Mucosa of descending colon (tissue), 3 donors: ENCODE measurements around the gene SLIT3. TPM values are rescaled to one million over a fixed set of nuclear protein-coding genes. Genes with fewer than 3 reads are reported as not detected.

ENCODE experiments used
- ATAC-seq: fragments of 200-7000 bp; cut with Tn5 transposase; one replicate; pipeline ENCODE4 v1.9.1; 2020; ENCODE audit warnings: mild to moderate bottlenecking, moderate library complexity
- DNase-seq, 3 donors: peaks; one replicate each; pipeline ENCODE4 v3.0.0-alpha.2; 2020
- H3K36me3 ChIP-seq: fragments of 200-600 bp; one replicate; pipeline ENCODE4 v1.8.0; 2021; ENCODE audit warnings: low read depth, mild to moderate bottlenecking
- H3K4me1 ChIP-seq: fragments of 200-600 bp; one replicate; pipeline ENCODE4 v1.8.0; 2021; ENCODE audit warnings: low read depth, mild to moderate bottlenecking
- H3K4me3 ChIP-seq: fragments of 200-600 bp; one replicate; pipeline ENCODE4 v1.8.0; 2021; ENCODE audit warnings: mild to moderate bottlenecking
- H3K9me3 ChIP-seq: fragments of 200-600 bp; one replicate; pipeline ENCODE4 v1.8.0; 2021; ENCODE audit warnings: mild to moderate bottlenecking
- intact Hi-C, 2 donors: fragments of 100-400 bp; cut with DNase I in 1 of 2; cut with micrococcal nuclease in 1 of 2; formaldehyde crosslinking; loops; one replicate each; pipeline versions ENCODE4 v1.11.0 to v1.11.1; 2022; cut with DNase I, micrococcal nuclease
- total RNA-seq, 3 donors: library from RNA; stranded (reverse); fragmentation: NEBNext Ultra II Directional in 2 of 3; extraction: Animal tissue kit (Norgen Biotek cat#: 25700) in 2 of 3; gene quantifications; one replicate each; pipeline versions ENCODE4 v1.2.1 to v1.2.4, GENCODE V29; 2021 to 2023
- TF ChIP-seq, protein P1 (sequence below): fragments of 200-600 bp; IDR thresholded peaks from one replicate; pipeline ENCODE4 v1.8.0; 2022; ENCODE audit warnings: antibody characterized with exemption, mild to moderate bottlenecking
- donor health status: DM: no; HTN: no; CAD: no; lungs with moderate emphysema.
- donor health status: DM: no; HTN: no; CAD: no.
- donor health status: DM: no; HTN: yes; CAD: no.

The SLIT3 gene
- total RNA-seq, 3 donors from 2014 or later, result 4.2 to 25.5 (median 16.1) TPM

DNA sequence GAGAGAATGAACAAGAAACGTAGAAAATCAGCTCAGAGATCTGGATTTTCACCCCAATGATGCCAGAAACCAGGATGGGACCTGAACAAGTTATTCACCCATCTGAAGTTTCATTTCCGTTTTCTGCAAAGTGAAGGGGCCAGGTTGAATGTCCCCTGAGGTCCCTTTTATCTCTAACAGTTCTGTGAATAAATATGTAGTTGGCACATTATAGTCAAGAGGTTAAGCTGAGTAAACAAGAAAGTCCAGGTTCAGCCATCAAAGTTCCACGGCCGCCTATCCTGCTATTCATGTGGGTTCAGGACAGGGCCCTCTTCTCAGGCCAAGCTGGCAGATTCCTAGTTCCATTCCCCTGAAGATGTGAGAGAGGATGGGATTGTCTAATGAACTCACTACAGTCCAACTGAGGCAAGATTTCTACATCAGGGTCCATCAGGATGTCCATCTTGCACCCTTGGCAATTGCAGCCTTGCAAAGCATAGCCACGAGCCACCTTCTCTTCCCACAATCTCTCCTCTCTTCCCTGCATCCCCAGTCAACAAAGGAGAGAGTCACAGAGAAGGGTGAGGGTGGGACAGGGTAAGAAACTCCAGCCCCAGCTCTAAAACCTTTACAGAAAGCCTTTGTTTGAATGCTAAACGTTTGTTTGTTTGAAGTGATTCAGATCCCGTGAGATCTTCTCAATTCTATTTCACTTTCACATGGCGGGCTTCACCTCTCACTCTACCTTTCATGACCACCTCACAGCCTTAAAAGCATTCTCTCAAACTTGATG is 311.0 kb downstream of the SLIT3 start:
- no peak for DNase-seq
- intact Hi-C loops, result loop anchor here in 1 of 2 donors (5.0 to 10.0 kb wide), 2 partner anchors 317 to 565 kb away; no protein-coding TSS in a partner anchor
- H3K36me3 ChIP-seq, result no peaks in the 10 kb centered on the region
- H3K4me1 ChIP-seq, result no peaks in the 10 kb centered on the region
- ATAC-seq, result no peak
- TF ChIP-seq, protein P1, sequence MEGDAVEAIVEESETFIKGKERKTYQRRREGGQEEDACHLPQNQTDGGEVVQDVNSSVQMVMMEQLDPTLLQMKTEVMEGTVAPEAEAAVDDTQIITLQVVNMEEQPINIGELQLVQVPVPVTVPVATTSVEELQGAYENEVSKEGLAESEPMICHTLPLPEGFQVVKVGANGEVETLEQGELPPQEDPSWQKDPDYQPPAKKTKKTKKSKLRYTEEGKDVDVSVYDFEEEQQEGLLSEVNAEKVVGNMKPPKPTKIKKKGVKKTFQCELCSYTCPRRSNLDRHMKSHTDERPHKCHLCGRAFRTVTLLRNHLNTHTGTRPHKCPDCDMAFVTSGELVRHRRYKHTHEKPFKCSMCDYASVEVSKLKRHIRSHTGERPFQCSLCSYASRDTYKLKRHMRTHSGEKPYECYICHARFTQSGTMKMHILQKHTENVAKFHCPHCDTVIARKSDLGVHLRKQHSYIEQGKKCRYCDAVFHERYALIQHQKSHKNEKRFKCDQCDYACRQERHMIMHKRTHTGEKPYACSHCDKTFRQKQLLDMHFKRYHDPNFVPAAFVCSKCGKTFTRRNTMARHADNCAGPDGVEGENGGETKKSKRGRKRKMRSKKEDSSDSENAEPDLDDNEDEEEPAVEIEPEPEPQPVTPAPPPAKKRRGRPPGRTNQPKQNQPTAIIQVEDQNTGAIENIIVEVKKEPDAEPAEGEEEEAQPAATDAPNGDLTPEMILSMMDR, result no peak
- H3K4me3 ChIP-seq, result no peak overlapping the region
- H3K9me3 ChIP-seq, result no peaks in the 10 kb centered on the region

DNA sequence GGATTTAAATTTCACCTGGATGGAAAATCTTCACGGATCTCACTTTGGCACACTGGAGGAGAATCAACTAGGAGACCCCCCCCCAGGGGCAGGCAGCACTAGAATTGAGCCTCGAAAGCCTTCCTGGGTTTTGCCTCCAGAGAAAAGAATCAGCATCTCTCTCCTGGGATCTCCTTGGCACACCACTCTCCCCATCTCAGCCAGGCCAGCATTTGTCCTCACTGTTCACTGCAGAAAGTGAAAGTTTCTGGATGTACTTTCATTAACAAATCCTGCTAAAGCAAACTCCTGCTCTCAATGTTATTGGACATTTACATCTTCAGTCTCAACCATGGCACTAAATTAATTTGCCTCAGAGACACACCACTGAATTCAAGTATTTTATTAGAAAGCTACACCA is 312.2 kb downstream of the SLIT3 start:
- Histone ChIP-seq H3K9me3 (no peaks in the 10 kb centered on the region), H3K4me3 (no peak overlapping the region), H3K36me3 (no peaks in the 10 kb centered on the region), H3K4me1 (no peaks in the 10 kb centered on the region)
- intact Hi-C loops, result loop anchor here in 1 of 2 donors (5.0 to 10.0 kb wide), 2 partner anchors 319 to 566 kb away; no protein-coding TSS in a partner anchor
- DNase-seq (no peak), ATAC-seq (no peak)
- TF ChIP-seq, protein P1, result no peak

DNA sequence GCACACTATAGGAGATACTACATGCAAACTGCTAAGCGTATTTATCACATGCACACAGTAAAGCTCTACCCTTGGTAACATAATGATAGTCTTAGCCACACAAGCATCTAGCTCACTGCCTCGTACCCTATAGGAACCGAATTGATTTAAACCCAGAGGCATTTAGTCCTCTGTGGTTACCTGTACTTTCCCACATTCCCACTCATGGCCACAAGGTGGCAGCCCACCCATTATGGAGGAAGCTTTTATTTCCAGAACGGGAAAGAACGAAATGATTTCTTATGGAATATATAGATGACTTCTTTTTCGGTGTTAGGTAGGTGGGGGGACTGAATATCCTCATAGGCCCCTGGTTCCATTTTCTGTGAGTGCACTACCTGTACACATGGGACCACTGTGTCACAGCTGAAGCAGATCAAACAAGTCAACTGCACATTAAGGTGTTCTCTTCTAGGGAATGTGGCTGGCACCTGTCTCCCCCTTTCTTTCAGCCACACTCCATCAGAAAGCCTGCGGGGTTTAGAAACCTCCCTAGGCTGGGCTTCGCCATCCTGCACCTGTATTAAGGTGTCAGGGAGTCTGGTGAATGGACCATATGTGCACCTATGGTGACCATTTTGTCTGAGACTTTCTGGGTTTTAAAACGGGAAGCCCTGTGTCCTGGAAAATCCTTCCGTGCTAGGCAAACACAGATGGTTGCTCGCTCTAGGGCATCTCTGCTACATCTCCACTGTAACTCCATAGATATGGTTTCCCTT is 313.2 kb downstream of the SLIT3 start:
- TF ChIP-seq, protein P1, result peak; percentile 79
- no peaks in the 10 kb centered on the region for H3K4me1 ChIP-seq
- peak; percentile 69 for ATAC-seq
- no peak overlapping the region for H3K4me3 ChIP-seq
- intact Hi-C loops, result loop anchor here (2.0 to 10.0 kb wide), 3 partner anchors 315 to 567 kb away; no protein-coding TSS in a partner anchor
- peak in 2 of 3 donors; percentile 72 to 89 for DNase-seq
- H3K36me3 ChIP-seq, result no peaks in the 10 kb centered on the region
- no peaks in the 10 kb centered on the region for H3K9me3 ChIP-seq

DNA sequence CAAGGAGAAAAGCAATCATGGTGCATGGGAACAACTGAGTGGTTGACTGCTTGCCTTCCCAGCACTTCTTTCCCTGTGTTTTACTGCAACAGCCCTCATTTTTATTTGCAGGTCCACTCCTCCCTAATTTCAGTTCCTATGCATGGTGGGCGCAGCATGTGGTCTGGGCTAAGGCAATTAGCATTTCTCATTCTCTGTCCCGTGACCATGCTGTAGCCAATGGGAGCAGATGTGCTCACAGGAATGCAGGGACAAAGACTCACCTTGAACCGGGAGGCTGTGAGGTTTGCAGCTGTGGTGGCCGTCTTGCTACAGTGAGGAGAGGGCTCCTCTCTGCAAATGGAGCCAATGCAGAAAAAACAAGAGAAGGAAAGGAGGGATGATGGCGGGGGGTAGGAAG is 315.5 kb downstream of the SLIT3 start:
- DNase-seq, result no peak
- intact Hi-C loops, result loop anchor here in 1 of 2 donors (5.0 to 10.0 kb wide), 2 partner anchors 322 to 569 kb away; no protein-coding TSS in a partner anchor
- Histone ChIP-seq H3K9me3 (no peaks in the 10 kb centered on the region), H3K4me3 (no peak overlapping the region), H3K4me1 (no peaks in the 10 kb centered on the region), H3K36me3 (no peaks in the 10 kb centered on the region)
- TF ChIP-seq, protein P1, result no peak
- ATAC-seq, result no peak

DNA sequence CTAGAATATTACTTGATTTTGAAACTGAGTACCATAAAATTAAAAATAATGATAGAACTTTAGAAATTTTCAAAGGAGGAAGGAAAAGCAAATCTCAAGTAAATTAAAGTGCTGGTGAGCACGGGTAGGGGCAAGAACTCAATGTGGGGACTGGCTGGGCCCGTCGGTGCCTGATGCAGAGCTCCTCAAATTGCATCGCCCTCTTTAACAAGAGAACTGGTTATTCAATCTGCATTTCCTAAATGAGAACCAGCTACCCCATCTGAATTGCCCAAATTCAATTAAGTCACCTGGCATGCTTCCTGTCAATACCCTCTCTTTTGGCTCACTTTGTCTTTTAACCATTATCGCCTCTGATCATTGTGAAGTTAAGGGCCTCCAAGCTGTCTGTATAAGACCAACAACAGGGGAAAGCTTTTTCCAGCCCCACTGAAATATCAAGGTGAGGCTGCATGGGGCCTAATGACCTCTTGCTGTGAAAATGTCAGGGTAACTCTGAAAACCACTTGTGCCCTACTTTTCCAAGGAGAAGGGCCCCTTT is 316.7 kb downstream of the SLIT3 start:
- no peaks in the 10 kb centered on the region for H3K9me3 ChIP-seq
- DNase-seq (no peak), ATAC-seq (no peak)
- intact Hi-C loops, result loop anchor here in 1 of 2 donors (10.0 kb wide), 1 partner anchor 571 kb away; no protein-coding TSS in a partner anchor
- no peaks in the 10 kb centered on the region for H3K4me1 ChIP-seq
- H3K4me3 ChIP-seq, result no peak overlapping the region
- H3K36me3 ChIP-seq, result no peaks in the 10 kb centered on the region
- TF ChIP-seq, protein P1, result no peak
